Liver (tissue), 3 donors: ENCODE data around the gene YIPF2.

Experiments
- EGR1 ChIP-seq, 2 donors: IDR thresholded peaks; 2 replicates each; pipeline ENCODE4 v1.6.1; 2016 to 2018; ENCODE audit warnings: antibody characterized with exemption in 2 of 2, low read depth in 2 of 2
- GABPA ChIP-seq, 2 donors: IDR thresholded peaks in 1 of 2; conservative IDR thresholded peaks in 1 of 2; 2 replicates each; pipeline ENCODE4 v1.6.1; 2016; ENCODE audit warnings: antibody characterized with exemption in 2 of 2, mild to moderate bottlenecking in 1 of 2, moderate library complexity in 1 of 2
- HNF4A ChIP-seq, 2 donors: conservative IDR thresholded peaks; 2 replicates each; pipeline ENCODE4 v1.6.1; 2016; ENCODE audit warnings: antibody characterized with exemption in 2 of 2, mild to moderate bottlenecking in 2 of 2
- NR2F2 ChIP-seq: IDR thresholded peaks from 2 replicates; pipeline ENCODE4 v1.6.1; 2016; ENCODE audit warnings: antibody characterized with exemption
- RAD21 ChIP-seq, 2 donors: IDR thresholded peaks; 2 replicates each; pipeline ENCODE4 v1.6.1; 2016; ENCODE audit warnings: antibody characterized with exemption in 2 of 2, mild to moderate bottlenecking in 2 of 2
- RXRA ChIP-seq, 2 donors: IDR thresholded peaks; 2 replicates each; pipeline ENCODE4 v1.6.1; 2017 to 2018; ENCODE audit warnings: antibody characterized with exemption in 2 of 2, mild to moderate bottlenecking in 1 of 2
- SP1 ChIP-seq: IDR thresholded peaks from 2 replicates; pipeline ENCODE4 v1.6.1; 2018; ENCODE audit warnings: antibody characterized with exemption, mild to moderate bottlenecking
- TAF1 ChIP-seq: conservative IDR thresholded peaks from 2 replicates; pipeline ENCODE4 v1.6.1; 2016; ENCODE audit warnings: antibody characterized with exemption, mild to moderate bottlenecking
- YY1 ChIP-seq: IDR thresholded peaks from 2 replicates; pipeline ENCODE4 v1.6.1; 2016; ENCODE audit warnings: antibody characterized with exemption, mild to moderate bottlenecking
- TF ChIP-seq, protein P1 (sequence below): IDR thresholded peaks from 2 replicates; pipeline ENCODE4 v1.6.1; 2016; ENCODE audit warnings: antibody characterized with exemption
- TF ChIP-seq, protein P2 (sequence below): fragments of 150-350 bp; IDR thresholded peaks from 2 replicates; pipeline ENCODE4 v1.5.1; 2017; ENCODE audit warnings: improper control_type of control experiment, low read depth, low read length; ENCODE audit not compliant: missing input control
- TF ChIP-seq, protein P3 (sequence below): IDR thresholded peaks from 2 replicates; pipeline ENCODE4 v1.6.1; 2016; ENCODE audit warnings: antibody characterized with exemption
- TF ChIP-seq, protein P4 (sequence below): IDR thresholded peaks from 2 replicates; pipeline ENCODE4 v1.6.1; 2016; ENCODE audit warnings: antibody characterized with exemption
- TF ChIP-seq, protein P5 (sequence below): IDR thresholded peaks from 2 replicates; pipeline ENCODE4 v1.6.1; 2016; ENCODE audit warnings: antibody characterized with exemption, mild to moderate bottlenecking
- donor health status: healthy.
- donor health status: healthy.

DNA sequence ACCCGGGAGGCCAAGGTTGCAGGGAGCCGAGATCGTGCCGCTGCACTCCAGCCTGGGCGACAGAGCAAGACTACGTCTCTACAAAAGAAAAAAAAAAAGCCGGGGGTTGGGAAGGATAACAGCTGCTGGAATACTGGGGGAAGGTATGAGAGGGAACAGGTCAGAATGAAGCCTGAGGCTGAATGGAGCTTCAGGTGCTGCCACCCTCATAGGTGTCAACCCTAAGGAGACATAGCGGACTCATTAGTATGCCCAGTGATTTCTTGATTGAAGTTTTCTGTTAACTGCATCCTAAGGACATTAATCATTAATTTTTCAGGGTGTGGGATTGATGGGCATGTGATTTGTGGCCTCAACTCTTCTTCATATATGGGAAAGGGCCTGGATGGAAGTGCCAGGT is 38.4 kb upstream of the YIPF2 start:
- TF ChIP-seq, protein P1, sequence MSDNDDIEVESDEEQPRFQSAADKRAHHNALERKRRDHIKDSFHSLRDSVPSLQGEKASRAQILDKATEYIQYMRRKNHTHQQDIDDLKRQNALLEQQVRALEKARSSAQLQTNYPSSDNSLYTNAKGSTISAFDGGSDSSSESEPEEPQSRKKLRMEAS, result no peak
- TF ChIP-seq, protein P2, sequence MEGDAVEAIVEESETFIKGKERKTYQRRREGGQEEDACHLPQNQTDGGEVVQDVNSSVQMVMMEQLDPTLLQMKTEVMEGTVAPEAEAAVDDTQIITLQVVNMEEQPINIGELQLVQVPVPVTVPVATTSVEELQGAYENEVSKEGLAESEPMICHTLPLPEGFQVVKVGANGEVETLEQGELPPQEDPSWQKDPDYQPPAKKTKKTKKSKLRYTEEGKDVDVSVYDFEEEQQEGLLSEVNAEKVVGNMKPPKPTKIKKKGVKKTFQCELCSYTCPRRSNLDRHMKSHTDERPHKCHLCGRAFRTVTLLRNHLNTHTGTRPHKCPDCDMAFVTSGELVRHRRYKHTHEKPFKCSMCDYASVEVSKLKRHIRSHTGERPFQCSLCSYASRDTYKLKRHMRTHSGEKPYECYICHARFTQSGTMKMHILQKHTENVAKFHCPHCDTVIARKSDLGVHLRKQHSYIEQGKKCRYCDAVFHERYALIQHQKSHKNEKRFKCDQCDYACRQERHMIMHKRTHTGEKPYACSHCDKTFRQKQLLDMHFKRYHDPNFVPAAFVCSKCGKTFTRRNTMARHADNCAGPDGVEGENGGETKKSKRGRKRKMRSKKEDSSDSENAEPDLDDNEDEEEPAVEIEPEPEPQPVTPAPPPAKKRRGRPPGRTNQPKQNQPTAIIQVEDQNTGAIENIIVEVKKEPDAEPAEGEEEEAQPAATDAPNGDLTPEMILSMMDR, result no peak
- TF ChIP-seq TAF1 (no peak), EGR1 (IDR thresholded peaks at IDR 0.05; ENCODE audit: low read depth in 2 of 2) (no peak), SP1 (no peak), RAD21 (IDR thresholded peaks at IDR 0.05) (no peak), YY1 (no peak), RXRA (IDR thresholded peaks at IDR 0.05) (no peak), HNF4A (conservative IDR thresholded peaks at IDR 0.05) (no peak), GABPA (IDR thresholded peaks at IDR 0.05 in 1 of 2, conservative IDR thresholded peaks at IDR 0.05 in 1 of 2) (no peak), NR2F2 (no peak)
- TF ChIP-seq, protein P3, sequence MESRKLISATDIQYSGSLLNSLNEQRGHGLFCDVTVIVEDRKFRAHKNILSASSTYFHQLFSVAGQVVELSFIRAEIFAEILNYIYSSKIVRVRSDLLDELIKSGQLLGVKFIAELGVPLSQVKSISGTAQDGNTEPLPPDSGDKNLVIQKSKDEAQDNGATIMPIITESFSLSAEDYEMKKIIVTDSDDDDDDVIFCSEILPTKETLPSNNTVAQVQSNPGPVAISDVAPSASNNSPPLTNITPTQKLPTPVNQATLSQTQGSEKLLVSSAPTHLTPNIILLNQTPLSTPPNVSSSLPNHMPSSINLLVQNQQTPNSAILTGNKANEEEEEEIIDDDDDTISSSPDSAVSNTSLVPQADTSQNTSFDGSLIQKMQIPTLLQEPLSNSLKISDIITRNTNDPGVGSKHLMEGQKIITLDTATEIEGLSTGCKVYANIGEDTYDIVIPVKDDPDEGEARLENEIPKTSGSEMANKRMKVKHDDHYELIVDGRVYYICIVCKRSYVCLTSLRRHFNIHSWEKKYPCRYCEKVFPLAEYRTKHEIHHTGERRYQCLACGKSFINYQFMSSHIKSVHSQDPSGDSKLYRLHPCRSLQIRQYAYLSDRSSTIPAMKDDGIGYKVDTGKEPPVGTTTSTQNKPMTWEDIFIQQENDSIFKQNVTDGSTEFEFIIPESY, result no peak
- TF ChIP-seq, protein P4, sequence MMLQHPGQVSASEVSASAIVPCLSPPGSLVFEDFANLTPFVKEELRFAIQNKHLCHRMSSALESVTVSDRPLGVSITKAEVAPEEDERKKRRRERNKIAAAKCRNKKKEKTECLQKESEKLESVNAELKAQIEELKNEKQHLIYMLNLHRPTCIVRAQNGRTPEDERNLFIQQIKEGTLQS, result no peak
- TF ChIP-seq, protein P5, sequence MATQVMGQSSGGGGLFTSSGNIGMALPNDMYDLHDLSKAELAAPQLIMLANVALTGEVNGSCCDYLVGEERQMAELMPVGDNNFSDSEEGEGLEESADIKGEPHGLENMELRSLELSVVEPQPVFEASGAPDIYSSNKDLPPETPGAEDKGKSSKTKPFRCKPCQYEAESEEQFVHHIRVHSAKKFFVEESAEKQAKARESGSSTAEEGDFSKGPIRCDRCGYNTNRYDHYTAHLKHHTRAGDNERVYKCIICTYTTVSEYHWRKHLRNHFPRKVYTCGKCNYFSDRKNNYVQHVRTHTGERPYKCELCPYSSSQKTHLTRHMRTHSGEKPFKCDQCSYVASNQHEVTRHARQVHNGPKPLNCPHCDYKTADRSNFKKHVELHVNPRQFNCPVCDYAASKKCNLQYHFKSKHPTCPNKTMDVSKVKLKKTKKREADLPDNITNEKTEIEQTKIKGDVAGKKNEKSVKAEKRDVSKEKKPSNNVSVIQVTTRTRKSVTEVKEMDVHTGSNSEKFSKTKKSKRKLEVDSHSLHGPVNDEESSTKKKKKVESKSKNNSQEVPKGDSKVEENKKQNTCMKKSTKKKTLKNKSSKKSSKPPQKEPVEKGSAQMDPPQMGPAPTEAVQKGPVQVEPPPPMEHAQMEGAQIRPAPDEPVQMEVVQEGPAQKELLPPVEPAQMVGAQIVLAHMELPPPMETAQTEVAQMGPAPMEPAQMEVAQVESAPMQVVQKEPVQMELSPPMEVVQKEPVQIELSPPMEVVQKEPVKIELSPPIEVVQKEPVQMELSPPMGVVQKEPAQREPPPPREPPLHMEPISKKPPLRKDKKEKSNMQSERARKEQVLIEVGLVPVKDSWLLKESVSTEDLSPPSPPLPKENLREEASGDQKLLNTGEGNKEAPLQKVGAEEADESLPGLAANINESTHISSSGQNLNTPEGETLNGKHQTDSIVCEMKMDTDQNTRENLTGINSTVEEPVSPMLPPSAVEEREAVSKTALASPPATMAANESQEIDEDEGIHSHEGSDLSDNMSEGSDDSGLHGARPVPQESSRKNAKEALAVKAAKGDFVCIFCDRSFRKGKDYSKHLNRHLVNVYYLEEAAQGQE, result no peak
